PC-3 (cell line): Measurements from ENCODE around the gene MRC2.

Source experiments
- CTCF ChIP-seq: fragments of 300-600 bp; sonication (generic); conservative IDR thresholded peaks from 2 replicates; pipeline ENCODE4 v1.5.1; 2017; ENCODE audit warnings: antibody characterized with exemption, low read depth, mild to moderate bottlenecking, low read length
- EZH2 ChIP-seq: fragments of 300-600 bp; sonication (generic); IDR thresholded peaks from one replicate; pipeline ENCODE4 v1.6.1; 2017; ENCODE audit warnings: antibody characterized with exemption, mild to moderate bottlenecking, low read length; ENCODE audit not compliant: unreplicated experiment
- EZH2phosphoT487 ChIP-seq: fragments of 300-600 bp; sonication (generic); IDR thresholded peaks from 2 replicates; pipeline ENCODE4 v1.6.1; 2018; ENCODE audit warnings: mild to moderate bottlenecking, antibody characterized with exemption, low read length, borderline replicate concordance

- TF ChIP-seq CTCF: no peak
- no peak for TF ChIP-seq EZH2
- no peak for TF ChIP-seq EZH2phosphoT487
These were observed 16.0 kb downstream of the MRC2 start for GRCh38 chr17:62643496-62643895.
